HG03565 (cell line): ENCODE data around the gene TRIM38.
A peak's percentile ranks its signal among the peaks of the same experiment; 100 is the strongest.
"Not testable (repeated sequence)": the region's sequence is repeated elsewhere in the genome, so short reads cannot be mapped to it uniquely, and the experiment has no call there.

Experiments
- ATAC-seq: cut with Tn5 transposase; IDR thresholded peaks from one replicate; pipeline ENCODE4 v1.9.1; 2021; ENCODE audit warnings: mild to moderate bottlenecking, moderate library complexity; ENCODE audit not compliant: unreplicated experiment

The TRIM38 gene

DNA sequence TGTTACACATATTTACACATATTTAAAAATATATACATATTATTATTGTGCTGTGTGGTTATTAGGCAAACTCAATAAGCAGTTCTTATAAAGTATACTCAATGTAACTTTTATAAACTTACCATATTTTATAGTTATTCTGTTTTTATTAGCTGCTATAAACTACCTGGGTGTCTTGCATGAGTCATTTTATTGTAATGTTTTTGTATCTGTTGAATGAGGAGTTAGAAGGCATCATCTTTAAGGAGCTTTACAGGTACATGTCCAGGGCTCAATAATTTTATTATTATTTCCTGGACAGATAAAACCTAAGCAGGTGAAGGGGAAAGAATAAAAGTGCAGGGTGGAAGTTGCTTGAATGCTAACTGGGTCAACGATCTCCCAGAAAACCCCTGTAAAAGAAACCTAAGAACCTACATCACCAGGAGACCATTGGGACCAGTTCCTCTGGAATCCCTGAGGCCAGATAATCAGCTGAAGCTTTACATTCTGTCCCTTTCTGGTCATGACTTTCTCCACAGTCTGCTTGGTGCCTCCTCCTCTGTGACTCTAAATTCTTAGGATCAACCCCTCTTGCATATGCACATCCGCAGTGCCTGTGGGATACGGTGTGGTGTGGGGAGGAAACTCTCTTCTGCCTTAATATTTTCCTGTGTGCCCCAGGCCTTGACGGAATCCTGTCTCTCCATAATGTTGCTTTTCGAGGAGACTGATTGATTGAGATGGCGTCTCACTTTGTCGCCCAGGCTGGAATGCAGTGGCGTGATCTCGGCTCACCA, 38.0 kb downstream of the TRIM38 start:
- no peak for ATAC-seq

GRCh38 chr6:26003102-26003694, 40.6 kb downstream of the TRIM38 start:
- ATAC-seq = no peak

GRCh38 chr6:26006086-26006939, 43.7 kb downstream of the TRIM38 start:
- ATAC-seq = no peak

- ATAC-seq = not testable (repeated sequence)
These were observed 44.3 kb downstream of the TRIM38 start for GRCh38 chr6:26006940-26007305.

- no peak for ATAC-seq
These were observed 45.9 kb downstream of the TRIM38 start for GRCh38 chr6:26008470-26008869.

DNA sequence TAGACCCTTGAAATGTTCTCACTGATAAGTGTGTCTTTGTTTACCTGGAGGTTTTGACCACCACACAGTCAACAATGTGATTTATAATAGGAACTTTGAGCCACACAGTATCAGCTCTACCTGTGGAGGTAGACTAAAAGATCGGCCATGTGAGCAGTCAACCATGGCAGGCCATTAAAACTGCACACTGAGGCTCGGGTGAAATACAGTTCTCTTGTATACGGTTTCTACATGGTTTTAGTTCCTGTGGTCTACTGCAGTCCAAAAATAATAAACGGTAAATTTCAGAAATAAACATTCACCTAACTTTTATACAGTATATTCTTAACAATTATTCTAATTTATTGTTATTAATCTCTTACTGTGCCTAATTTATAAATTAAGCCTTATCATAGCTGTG, 47.2 kb downstream of the TRIM38 start:
- no peak for ATAC-seq

- no peak for ATAC-seq
These were observed 49.5 kb downstream of the TRIM38 start for GRCh38 chr6:26012061-26012460.

DNA sequence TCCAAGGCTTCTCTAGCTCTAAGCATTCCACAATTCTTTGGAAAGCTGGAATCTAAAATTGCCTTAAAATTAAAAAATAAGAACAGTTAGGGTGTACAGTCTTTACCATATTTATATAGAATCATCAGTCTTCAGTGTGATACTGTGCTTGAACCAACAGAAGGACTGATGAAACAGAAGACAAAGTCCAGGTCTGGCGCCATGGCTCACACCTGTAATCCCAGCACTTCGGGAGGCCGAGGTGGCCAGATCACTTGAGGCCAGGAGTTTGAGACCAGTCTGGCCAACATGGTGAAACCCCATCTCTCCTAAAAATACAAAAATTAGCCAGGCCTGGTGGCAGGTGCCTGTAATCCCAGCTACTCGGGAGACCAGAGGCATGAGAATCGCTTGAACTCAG, 51.8 kb downstream of the TRIM38 start:
- not testable (repeated sequence) for ATAC-seq

DNA sequence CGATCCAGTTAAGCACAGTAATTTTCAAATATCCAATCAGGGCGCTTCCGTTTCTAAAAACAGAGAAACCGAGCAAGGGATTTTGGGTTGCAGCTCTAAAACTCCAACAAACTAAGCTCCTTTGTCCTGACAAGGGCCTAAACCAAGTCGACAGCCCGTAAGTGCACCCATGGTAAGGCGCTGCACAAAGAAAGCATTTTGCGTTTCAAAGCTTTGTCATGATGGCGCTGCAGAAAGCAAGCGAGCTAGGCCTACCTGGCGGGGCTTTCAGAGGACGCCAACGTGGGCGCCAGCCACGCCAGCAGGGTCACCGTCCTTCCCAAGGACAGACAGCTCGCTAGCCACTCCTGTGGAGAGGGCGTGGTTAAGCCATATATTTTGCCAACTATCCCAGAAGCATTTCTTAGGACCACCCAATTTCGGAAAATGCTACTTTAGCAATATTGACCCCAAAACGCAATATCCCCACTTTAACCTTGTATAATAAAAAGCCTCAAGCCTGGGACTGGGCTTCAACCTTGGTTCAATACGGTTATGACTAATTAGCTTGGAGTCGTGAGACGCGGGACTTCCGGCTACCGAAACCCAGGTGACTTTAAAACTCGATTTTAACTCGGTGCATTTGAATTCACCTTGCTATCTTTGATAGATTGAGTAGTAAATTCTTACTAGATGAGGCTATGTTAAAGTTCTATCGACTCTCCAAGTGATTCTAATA, 53.8 kb downstream of the TRIM38 start:
- ATAC-seq = no peak

DNA sequence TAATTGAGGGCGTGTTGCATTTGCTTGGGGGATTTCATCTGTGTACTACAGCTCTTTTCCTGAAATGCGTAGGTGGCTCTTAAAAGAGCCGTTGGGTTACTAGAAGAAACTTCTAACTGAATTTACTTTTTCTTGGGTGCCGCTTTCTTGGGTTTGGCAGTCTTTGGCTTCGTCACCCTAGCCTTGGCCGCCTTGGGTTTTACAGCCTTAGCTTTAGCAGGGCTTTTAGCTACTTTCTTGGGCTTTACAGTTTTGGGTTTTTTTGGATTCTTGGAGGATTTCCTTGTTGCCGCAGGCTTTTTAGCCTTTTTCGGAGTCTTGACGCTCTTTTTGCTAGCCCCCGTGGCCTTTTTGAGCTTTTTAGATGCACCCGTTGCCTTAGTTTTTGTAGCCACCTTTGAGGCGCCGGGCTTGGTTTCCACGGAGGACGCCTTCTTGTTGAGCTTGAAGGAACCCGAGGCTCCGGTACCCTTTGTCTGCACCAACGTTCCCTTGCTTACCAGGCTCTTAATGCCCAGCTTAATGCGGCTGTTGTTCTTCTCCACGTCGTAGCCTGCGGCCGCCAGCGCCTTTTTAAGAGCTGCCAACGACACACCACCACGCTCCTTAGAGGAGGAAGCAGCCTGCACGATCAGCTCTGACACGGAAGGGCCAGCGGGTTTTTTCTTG, 54.5 kb downstream of the TRIM38 start:
- ATAC-seq = no peak

DNA sequence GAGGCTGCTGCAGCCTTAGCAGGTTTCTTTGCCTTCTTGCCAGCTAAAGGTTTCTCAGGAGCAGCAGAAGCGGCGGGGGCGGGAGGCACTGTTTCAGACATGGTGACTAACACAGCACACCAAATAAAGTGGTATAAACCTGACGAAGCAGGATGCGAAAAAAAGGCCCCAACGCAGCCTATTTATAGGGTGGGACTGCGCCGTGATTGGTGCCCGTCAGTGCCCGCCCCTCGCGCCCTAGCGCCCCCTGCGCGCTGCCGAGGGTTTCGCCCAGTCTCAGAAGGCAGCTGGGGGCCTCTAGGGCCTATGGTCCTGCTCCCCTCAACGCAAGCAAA, 55.0 kb downstream of the TRIM38 start:
- ATAC-seq = no peak

DNA sequence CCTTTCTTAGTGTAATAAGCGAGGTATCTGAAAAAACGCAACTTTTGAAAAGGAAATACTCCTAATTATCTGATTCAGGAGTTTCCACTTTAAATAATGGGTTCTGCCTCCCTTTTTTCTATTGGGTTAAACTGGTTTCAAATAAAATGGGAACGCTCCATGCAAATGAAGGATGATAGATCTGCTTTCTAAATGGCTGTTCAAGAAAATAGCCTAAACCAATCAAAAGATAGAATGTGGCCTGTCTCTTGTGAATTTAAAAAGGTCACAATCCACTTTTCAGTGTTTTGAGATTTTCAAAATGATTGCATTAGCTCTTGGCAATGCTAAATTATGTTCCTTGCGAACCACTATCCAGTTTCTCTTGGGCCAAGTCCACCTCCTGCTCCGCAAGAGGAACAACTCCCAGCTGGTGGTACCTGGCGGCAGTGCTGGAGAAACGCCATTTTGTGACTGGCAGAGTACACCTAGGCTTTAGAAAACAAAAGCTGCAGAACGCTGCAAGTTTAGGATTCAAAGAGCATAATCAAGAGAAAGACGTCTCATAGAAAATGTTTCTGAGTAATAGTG, 56.7 kb downstream of the TRIM38 start:
- ATAC-seq = no peak

DNA sequence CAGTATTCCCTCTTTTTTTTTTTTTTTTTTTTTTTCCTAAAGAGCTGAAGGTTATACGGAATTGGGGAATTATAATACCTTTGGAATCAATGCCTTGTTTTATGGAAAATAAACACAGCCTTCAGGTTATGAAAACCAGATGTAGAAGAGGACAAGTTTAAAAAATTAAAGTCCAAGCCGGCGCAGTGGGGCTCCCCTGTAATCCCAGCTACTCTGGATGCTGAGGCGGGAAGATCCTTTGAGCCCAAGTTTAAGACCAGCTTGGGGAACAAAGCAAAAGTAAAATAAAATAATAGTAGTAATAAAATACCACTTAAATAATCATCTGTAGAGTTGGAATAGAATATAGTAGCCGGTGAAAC, 57.3 kb downstream of the TRIM38 start:
- no peak for ATAC-seq

- peak; percentile 51 for ATAC-seq
These were observed 57.9 kb downstream of the TRIM38 start for GRCh38 chr6:26020329-26021000.

GRCh38 chr6:26021001-26021349, 58.4 kb downstream of the TRIM38 start:
- ATAC-seq = no peak

DNA sequence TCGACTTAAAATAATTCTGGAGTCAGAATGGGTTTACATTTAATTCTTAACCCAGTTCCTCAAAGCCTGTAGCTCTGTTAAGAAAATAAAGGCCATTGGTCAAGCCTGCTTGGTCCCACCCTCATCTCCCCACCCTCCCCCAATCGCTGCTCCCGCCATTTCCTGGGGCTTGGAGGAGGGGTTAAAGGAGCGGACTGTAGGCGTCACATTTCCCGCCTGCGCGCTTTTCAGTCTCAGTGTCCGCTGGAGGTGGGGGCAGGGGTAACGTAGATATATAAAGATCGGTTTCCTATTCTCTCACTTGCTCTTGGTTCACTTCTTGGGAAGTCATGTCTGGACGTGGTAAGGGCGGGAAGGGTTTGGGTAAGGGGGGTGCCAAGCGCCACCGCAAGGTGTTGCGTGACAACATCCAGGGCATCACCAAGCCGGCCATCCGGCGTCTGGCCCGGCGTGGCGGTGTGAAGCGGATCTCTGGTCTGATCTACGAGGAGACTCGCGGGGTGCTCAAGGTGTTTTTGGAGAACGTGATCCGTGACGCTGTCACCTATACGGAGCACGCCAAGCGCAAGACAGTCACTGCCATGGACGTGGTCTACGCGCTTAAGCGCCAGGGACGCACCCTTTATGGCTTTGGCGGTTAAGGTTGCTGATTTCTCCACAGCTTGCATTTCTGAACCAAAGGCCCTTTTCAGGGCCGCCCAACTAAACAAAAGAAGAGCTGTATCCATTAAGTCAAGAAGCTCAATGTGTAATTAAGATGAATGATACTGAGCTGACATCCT, 58.9 kb downstream of the TRIM38 start:
- peak; percentile 27 for ATAC-seq

DNA sequence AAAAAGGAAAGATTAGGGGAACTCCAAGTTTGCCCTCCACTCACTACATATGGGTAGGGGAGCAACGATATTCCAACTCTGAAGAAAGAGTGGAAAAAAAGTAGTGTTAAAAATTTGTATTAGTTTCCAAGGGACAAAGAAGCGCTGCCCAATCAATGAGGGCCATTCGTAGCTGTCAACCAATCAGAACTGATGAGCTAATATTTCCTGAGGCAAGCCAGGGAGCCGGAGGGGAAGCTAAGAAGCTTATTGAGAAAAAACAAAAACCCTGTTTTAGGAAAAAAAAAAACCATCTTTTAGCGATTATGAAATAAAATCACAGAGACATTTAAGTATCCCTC, 59.5 kb downstream of the TRIM38 start:
- ATAC-seq = no peak

DNA sequence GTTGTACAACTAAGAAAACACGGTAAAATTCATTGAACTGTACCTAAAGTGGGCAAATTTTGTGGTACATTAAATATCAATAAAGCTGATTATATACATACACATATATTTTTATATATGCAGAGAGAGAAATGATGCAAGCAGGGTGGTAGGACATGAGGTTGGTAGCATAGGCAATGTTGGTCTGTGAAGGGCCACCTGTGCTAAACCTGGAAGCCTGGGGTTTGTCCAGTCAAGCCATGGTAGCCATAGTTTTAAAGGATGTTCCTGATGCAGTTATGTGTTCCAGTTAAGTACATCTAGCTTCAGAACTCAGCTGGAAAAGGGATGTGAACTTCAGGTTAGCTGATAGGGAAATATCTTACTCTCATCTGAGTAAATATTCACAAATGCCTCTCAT, 60.1 kb downstream of the TRIM38 start:
- no peak for ATAC-seq

GRCh38 chr6:26024651-26025046, 62.0 kb downstream of the TRIM38 start:
- no peak for ATAC-seq
